Stimulated activated CD4-positive, alpha-beta T cell treated with anti-CD3 and anti-CD28 coated beads, Interleukin-2, amount 100 ng/mL, for 48 hours (primary cell): ENCODE data around the gene FURIN.
A peak's percentile ranks its signal among the peaks of the same experiment; 100 is the strongest.
"Not testable (repeated sequence)": the region's sequence is repeated elsewhere in the genome, so short reads cannot be mapped to it uniquely, and the experiment has no call there.

Experiments
- DNase-seq, 2 donors: peaks; one replicate each; pipeline ENCODE4 v3.0.0-alpha.2; 2020

Gene FURIN

DNA sequence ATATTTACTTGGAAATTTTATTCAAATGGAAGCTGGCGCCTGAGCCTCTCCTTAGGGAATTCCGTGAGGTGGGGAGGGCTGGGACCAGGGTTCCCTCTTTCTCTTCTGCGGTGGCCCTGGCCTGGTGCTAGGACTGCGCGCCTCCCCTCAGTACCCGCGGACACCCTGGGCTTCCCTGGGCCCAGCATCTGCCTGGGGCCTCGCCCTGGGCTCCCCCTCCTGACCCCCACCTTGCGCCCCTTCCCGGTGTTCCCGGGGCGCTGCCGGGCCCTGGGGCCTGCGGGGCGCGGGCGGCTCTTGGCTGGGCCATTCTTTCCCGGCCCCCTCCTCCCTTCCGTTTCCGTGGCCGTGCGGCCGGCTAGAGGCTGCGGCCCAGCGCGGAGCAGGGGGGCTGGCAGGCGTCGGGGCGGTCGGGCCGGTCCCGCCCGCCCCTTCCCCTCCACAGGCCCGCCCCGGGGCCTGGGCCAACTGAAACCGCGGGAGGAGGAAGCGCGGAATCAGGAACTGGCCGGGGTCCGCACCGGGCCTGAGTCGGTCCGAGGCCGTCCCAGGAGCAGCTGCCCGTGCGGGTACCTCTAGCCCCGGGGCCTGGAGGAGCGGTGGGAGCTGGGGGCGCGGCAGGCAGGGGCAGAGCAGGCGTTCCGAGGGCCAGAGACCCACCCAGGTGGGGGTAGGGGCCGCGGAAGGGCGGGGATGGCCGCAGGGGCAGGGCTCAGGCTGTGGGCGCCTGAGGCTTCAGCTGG is 15.8 kb downstream of the FURIN start, which contains the start of gene FES:
TSS of gene FES (plus strand) at position 529 of the 743 bp plus-strand sequence. CDS start 542 bp downstream, outside the sequence.
- DNase-seq = no peak

- DNase-seq = no peak
Observed at GRCh38 chr15:90884719-90885431, 16.5 kb downstream of the FURIN start.

DNA sequence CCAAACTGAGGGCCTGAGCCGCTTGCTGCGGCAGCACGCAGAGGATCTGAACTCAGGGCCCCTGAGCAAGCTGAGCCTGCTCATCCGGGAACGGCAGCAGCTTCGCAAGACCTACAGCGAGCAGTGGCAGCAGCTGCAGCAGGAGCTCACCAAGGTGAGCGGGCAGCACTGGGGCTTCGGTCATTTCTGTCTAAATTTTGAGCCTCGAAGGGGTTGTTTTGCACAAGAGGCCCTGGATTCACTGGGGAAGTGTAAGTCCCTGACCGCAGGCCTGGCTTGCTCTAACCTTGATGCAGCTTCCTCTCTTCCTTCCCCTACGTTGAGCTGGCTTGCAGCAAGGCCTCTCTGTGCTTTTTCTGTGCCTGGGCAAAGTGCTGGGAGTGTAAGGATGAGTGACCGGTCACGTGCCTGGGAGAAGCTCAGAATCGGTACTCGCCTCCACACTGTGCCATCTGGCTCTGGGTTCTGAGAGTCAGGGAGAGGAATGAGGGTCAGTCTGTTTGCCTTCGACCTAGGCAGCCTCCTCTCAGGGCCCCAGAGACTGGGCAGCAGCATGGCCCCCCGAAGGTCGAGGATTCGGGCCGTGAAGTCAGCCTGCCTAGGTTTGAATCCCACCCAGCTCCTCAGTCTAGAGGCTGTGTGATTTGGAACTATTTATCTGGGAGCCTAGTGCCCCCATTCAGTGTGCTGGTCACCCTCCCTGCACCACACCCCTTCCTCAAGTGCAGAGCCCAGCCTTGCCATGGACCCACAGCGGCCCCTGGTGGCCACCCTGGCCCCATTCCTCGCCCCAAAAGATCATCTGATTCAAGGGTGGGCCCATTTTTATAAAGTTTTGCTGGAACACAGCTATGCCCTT is 17.3 kb downstream of the FURIN start:
- DNase-seq = peak; percentile 80 to 86

- DNase-seq = no peak
Observed at GRCh38 chr15:90886291-90886614, 17.9 kb downstream of the FURIN start.

DNA sequence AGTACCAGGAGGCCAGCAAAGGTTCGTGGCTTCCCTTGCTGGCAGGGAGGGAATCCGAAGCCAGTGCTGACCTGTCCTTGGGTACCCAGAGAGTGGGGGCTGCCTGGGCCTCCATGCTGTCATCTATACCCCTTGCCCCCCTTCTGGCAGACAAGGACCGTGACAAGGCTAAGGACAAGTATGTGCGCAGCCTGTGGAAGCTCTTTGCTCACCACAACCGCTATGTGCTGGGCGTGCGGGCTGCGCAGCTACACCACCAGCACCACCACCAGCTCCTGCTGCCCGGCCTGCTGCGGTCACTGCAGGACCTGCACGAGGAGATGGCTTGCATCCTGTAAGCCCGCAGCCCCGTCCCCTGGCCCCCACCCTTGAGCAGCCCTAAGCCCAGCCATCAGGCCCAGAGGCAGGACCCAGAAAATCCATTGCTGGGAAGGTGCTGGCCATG is 18.7 kb downstream of the FURIN start:
- no peak for DNase-seq

DNA sequence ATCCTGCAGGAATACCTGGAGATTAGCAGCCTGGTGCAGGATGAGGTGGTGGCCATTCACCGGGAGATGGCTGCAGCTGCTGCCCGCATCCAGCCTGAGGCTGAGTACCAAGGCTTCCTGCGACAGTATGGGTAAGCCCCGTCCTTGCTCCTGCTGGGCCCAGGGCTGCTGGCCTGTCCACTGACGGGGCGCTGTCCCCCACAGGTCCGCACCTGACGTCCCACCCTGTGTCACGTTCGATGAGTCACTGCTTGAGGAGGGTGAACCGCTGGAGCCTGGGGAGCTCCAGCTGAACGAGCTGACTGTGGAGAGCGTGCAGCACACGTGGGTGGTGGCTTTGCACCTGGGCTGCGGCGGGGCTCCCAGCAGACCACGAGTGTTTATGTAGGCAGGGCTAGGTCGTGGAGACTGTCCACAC is 20.9 kb downstream of the FURIN start:
- no peak for DNase-seq

GRCh38 chr15:90889736-90890456 is 21.5 kb downstream of the FURIN start:
- DNase-seq = no peak

DNA sequence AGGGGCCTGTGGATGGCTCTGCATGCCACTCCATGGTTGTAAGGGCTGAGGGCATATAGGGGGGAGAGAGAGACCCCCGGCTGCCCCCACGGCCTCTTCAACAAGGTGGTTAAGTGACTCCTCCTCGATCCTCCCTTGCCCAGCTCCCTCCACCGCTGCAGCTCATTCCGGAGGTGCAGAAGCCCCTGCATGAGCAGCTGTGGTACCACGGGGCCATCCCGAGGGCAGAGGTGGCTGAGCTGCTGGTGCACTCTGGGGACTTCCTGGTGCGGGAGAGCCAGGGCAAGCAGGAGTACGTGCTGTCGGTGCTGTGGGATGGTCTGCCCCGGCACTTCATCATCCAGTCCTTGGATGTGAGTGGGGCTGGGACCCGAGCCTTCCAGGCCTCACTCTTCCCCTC is 22.5 kb downstream of the FURIN start:
- no peak for DNase-seq

DNA sequence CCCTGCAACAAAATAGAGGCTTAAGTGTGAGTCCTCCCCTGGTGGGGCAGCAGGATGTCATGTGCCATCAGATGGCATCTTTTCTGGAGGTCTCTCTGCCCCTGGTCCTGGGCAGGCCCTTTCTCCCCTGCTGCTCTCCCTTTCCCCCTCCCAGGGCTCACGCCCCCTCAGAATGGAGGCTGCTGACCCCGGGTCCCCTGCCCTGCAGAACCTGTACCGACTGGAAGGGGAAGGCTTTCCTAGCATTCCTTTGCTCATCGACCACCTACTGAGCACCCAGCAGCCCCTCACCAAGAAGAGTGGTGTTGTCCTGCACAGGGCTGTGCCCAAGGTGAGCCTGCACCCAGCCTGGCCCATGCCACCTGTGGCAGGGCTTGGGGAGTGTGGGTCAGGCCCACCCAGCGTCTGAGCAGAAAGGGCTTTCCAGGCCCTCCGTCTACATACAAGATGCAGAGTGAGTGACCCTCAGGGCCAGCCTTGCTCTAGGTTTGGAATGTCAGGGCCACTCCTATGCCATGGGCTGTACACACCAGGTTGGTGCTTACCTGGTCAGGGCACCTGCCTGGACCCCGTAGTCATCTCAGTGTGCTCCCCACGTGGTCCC is 23.1 kb downstream of the FURIN start:
- no peak for DNase-seq

GRCh38 chr15:90892023-90892422 is 23.6 kb downstream of the FURIN start:
- no peak for DNase-seq

DNA sequence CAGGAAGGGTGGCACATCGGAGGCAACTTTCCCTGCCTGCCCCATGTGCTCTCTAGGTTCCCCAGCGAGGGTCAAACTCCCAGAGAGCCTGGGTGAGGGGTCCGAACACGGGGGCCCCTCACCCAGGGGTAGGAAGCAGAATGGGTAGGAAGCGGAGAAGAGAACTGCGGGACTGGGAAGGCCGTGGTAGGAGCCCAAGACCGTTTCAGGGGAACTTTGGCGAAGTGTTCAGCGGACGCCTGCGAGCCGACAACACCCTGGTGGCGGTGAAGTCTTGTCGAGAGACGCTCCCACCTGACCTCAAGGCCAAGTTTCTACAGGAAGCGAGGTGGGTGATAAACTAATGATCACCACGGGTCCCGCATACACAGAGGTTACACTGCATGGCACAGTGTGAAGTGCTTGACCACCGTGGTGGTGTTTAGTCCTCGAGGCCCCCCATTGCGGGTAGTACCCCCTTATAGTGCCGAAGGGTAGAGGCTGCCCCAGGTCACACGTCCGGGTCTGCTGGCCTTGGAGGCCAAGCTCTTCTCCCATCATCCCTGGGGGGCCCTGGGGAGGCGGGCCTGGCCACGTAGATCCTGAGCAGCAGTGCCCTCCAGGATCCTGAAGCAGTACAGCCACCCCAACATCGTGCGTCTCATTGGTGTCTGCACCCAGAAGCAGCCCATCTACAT is 24.2 kb downstream of the FURIN start:
- no peak for DNase-seq

DNA sequence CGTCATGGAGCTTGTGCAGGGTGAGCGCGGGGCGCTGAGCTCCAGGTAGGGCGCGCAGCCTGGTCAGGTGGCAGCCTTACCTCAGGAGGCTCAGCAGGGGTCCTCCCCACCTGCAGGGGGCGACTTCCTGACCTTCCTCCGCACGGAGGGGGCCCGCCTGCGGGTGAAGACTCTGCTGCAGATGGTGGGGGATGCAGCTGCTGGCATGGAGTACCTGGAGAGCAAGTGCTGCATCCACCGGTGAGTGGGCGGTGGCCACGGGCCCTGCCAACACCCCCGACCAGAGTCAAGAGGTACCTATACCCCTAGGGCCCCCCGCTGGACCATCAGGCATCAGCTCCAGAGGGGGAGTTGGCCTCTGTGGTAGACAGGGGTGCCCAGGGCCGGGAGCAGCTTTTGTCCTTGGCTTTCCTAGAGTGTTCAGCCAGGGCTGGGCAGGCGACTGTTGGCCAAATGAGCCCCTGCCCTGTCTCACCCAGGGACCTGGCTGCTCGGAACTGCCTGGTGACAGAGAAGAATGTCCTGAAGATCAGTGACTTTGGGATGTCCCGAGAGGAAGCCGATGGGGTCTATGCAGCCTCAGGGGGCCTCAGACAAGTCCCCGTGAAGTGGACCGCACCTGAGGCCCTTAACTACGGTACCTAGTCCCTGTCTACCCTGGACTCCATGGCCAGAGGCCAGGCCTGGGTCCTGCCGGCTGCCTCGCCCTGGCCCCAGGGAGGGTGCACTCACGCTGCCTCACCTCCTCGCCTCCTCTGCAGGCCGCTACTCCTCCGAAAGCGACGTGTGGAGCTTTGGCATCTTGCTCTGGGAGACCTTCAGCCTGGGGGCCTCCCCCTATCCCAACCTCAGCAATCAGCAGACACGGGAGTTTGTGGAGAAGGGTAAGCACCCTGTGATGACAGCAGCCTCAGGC is 25.0 kb downstream of the FURIN start:
- no peak for DNase-seq

- DNase-seq = no peak
Observed at GRCh38 chr15:90895571-90896117, 27.3 kb downstream of the FURIN start.

GRCh38 chr15:90897131-90897655 is 28.8 kb downstream of the FURIN start:
- not testable (repeated sequence) for DNase-seq

- no peak for DNase-seq
Observed at GRCh38 chr15:90901175-90902039, 33.0 kb downstream of the FURIN start.

DNA sequence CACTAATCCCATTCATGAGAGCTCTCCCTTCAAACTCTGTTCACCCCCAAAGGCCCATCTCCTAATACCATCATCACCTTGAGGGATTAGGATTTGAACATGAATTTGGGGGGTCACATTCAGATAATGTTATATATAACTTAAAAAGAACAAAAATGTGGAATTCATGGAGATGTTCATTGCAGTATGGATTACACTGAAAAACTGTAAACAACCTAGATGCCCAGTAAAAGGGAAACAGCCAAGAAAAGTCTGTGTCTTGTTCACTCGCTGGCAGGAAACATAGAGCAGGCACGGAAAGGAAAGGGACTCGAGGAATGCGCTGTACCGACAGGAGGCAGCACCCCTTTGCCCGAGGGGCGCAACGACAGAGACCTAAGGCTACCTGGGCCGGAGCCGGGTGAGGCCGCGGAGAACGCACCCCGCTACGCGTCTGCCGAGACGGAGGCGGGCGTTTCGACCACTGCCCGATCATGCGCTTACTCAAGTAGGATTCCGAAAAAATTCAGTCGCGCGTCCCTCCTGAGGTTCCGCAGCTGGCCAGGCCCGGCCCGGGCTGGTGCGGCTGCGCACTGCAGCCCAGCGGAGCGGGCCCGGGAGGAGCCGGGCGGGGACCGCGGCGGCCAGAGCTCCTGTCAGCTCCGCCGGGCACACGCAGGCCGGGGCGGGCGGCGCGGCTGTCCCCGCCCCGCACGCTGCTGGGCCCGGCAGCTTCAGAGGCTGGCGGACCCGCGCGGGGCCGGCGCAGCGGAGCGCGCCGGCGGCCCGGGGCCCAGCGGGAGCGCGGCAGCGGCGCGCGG is 33.9 kb downstream of the FURIN start:
- peak; percentile 62 to 66 for DNase-seq

DNA sequence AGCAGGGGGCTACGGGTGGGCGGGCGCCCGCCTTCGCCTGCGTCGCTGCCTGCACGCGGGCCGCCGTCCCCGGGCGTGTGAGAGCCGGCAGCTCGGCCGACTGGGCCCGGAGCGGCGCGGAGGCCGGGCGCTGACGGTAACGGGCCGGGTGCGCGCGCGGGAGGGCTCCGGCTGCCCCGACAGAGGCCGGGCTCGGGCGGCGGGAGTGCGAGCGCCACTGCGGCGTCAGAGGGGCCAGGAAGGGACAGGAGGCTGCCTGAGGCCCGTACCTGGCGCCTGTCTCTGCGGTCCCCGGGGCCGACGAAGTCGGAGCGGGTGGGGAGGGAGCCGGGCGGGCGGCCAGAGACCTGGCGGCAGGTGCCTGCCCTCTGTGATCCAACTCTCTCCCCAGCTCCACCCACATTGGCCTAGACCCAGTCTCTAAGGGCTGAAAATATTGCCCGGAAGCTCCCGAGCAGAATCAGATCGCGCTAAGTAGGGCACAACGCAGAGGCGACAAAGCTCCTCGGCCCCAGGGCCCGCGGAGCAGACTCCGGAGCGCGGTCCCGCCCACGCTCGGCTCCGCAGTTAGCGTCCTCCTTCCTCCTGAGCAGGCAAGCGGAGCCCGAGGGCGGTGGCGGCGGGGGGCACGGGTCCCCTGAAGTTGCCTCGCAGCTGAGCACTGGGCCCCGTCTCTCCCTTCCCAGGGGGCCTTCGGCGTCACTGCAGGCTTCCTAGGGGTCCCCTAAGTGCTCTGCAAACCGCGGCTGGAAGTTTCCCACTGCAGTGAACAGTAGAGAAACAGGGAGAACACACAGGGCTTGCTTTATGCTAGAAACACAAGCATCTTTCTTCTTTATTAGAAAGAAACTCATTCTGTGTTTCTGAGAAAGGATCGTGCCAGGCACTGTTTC is 34.7 kb downstream of the FURIN start, which contains the start of gene MAN2A2:
TSS of gene MAN2A2 (plus strand) at position 463 of the 893 bp plus-strand sequence. CDS start 906 bp downstream, outside the sequence.
- peak; percentile 73 to 77 for DNase-seq
